IMR-90 (cell line): ENCODE results near the gene HSPA6.

Experiments used
- BHLHE40 ChIP-seq: fragments of 150-350 bp; IDR thresholded peaks from 2 replicates; pipeline ENCODE4 v1.6.1; 2016; ENCODE audit warnings: mild to moderate bottlenecking, low read depth, low read length
- CTCF ChIP-seq: conservative IDR thresholded peaks from 2 replicates; pipeline ENCODE4 v1.5.1; 2012; ENCODE audit warnings: mild to moderate bottlenecking, low read depth, low read length, improper control_type of control experiment
- ELK1 ChIP-seq: fragments of 150-350 bp; IDR thresholded peaks from 2 replicates; pipeline ENCODE4 v1.6.1; 2016; ENCODE audit warnings: low read depth, mild to moderate bottlenecking, low read length, moderate library complexity, borderline replicate concordance
- POLR2A ChIP-seq: IDR thresholded peaks from 2 replicates; pipeline ENCODE4 v1.6.1; 2012; ENCODE audit warnings: mild to moderate bottlenecking, low read depth, low read length
- RAD21 ChIP-seq: IDR thresholded peaks from 2 replicates; pipeline ENCODE4 v1.6.1; 2012; ENCODE audit warnings: low read length, improper control_type of control experiment
- RCOR1 ChIP-seq: IDR thresholded peaks from 2 replicates; pipeline ENCODE4 v1.6.1; 2012; ENCODE audit warnings: mild to moderate bottlenecking, low read length, improper control_type of control experiment; ENCODE audit not compliant: insufficient replicate concordance
- SMC3 ChIP-seq: fragments of 150-350 bp; IDR thresholded peaks from 2 replicates; pipeline ENCODE4 v1.6.1; 2016; ENCODE audit warnings: low read depth, mild to moderate bottlenecking, antibody characterized with exemption, low read length, moderate library complexity

- TF ChIP-seq BHLHE40 (no peak), SMC3 (no peak), POLR2A (no peak), CTCF (no peak), RAD21 (no peak), RCOR1 (no peak), ELK1 (no peak)
Measured at GRCh38 chr1:161495490-161495889, 28.9 kb upstream of the HSPA6 start.
